Panc1 (cell line): ENCODE measurements around the gene SLC22A23. TPM values are rescaled to one million over a fixed set of nuclear protein-coding genes. Genes with fewer than 3 reads are reported as not detected.

Experiments
- ATAC-seq: fragments of 200-7000 bp; cut with Tn5 transposase; 2 replicates; pipeline ENCODE4 v1.9.1; 2020; ENCODE audit warnings: mild to moderate bottlenecking, moderate library complexity
- BruUV-seq: library from RNA; stranded (reverse); fragments of 400-500 nt; replicated peaks from 2 replicates; lab custom pipeline; 2021; lab: Mats Ljungman, UMichigan
- CTCF ChIA-PET: fragments of 300-600 bp; sonication (Branson Sonifier 250); formaldehyde crosslinking; loops from one replicate; lab custom pipeline; 2022; ENCODE audit warnings: antibody characterized with exemption; lab: Charles Lee
- POLR2A ChIA-PET: fragments of 300-600 bp; sonication (Branson Sonifier 250); formaldehyde crosslinking; loops from one replicate; lab custom pipeline; 2022; ENCODE audit warnings: antibody characterized with exemption; lab: Charles Lee
- DNase-seq: peaks from one replicate; pipeline ENCODE4 v3.0.0-alpha.2; 2010; ENCODE audit warnings: low read depth, low spot score
- H3K27ac ChIP-seq: 2 replicates; pipeline ENCODE4 v1.5.1; 2011; ENCODE audit warnings: mild to moderate bottlenecking, low read length, inconsistent platforms
- H3K27me3 ChIP-seq: fragments of 200-500 bp; sonication (Bioruptor generic); 2 replicates; pipeline ENCODE4 v1.6.0; 2014; ENCODE audit warnings: low read length, inconsistent platforms; ENCODE audit not compliant: control insufficient read depth, insufficient read depth
- H3K36me3 ChIP-seq: fragments of 200-500 bp; sonication (Bioruptor generic); 2 replicates; pipeline ENCODE4 v1.5.1; 2014; ENCODE audit warnings: inconsistent platforms, mild to moderate bottlenecking, low read length, moderate library complexity; ENCODE audit not compliant: control insufficient read depth, insufficient read depth
- H3K4me1 ChIP-seq: 2 replicates; pipeline ENCODE4 v1.5.1; 2011; ENCODE audit warnings: inconsistent platforms, mild to moderate bottlenecking, low read length, moderate library complexity; ENCODE audit not compliant: control insufficient read depth, insufficient read depth
- H3K4me3 ChIP-seq, 2 experiments: 2 replicates each; pipeline ENCODE4 v1.5.1; 2011 to 2012; ENCODE audit warnings: low read depth in 2 of 2, low read length in 2 of 2, mild to moderate bottlenecking in 2 of 2, inconsistent platforms in 1 of 2, moderate library complexity in 1 of 2
- H3K9me3 ChIP-seq: fragments of 200-500 bp; sonication (Bioruptor generic); 2 replicates; pipeline ENCODE4 v1.5.1; 2014; ENCODE audit warnings: low read depth, mild to moderate bottlenecking, inconsistent platforms, low read length, moderate library complexity; ENCODE audit not compliant: control insufficient read depth, insufficient read depth
- CTCF ChIP-seq: fragments of 450-650 bp; IDR thresholded peaks from 2 replicates; pipeline ENCODE4 v1.5.1; 2017; ENCODE audit warnings: mild to moderate bottlenecking
- POLR2AphosphoS5 ChIP-seq: IDR thresholded peaks from 2 replicates; pipeline ENCODE4 v1.6.1; 2012; ENCODE audit warnings: mild to moderate bottlenecking, low read depth, low read length, moderate library complexity
- REST ChIP-seq, 2 experiments: IDR thresholded peaks; 2 replicates each; pipeline ENCODE4 v1.6.1; 2011 to 2012; ENCODE audit warnings: low read depth in 2 of 2, control low read depth in 1 of 2, low read length in 1 of 2, mild to moderate bottlenecking in 1 of 2, moderate library complexity in 1 of 2; ENCODE audit not compliant: insufficient read depth in 1 of 2
- SIN3A ChIP-seq: IDR thresholded peaks from 2 replicates; pipeline ENCODE4 v1.6.1; 2012; ENCODE audit warnings: low read depth, mild to moderate bottlenecking, low read length, moderate library complexity, borderline replicate concordance; ENCODE audit not compliant: insufficient read depth
- TCF7L2 ChIP-seq: IDR thresholded peaks from 2 replicates; pipeline ENCODE4 v1.6.1; 2011; ENCODE audit warnings: mild to moderate bottlenecking, low read depth, low read length, inconsistent platforms
- in situ Hi-C: cut with HindIII; loops from 2 replicates; pipeline ENCODE4 v1.10.0; 2016; ENCODE audit warnings: low sequenced_read_pairs, low pct_unique_long_range_greater_than_20kb
- intact Hi-C: fragments of 100-400 bp; cut with micrococcal nuclease; formaldehyde crosslinking; loops from one replicate; pipeline ENCODE4 v1.10.0; 2022; ENCODE audit not compliant: unreplicated experiment
- total RNA-seq: library from RNA; stranded (reverse); gene quantifications from one replicate; pipeline ENCODE4 v1.2.1, GENCODE V29; 2021; ENCODE audit not compliant: unreplicated experiment

The SLC22A23 gene
- total RNA-seq, 1 experiment from 2014 or later: 4.5 TPM

GRCh38 chr6:3222506-3223038 is 234.3 kb downstream of the SLC22A23 start:
- in situ Hi-C loops: no loop called here
- H3K4me1 ChIP-seq: no peaks in the 10 kb centered on the region
- ATAC-seq: no peak
- intact Hi-C loops: no loop called here
- POLR2A ChIA-PET: no interaction called here
- no TSS peak for BruUV-seq
- no peak overlapping the region for H3K4me3 ChIP-seq
- H3K27ac ChIP-seq: no peak overlapping the region
- TF ChIP-seq REST (IDR thresholded peaks at IDR 0.05; ENCODE audit: insufficient read depth in 1 of 2, low read depth in 2 of 2, low read length in 1 of 2) (no peak), SIN3A (no peak), POLR2AphosphoS5 (no peak), CTCF (no peak), TCF7L2 (no peak)
- no peaks in the 10 kb centered on the region for H3K9me3 ChIP-seq
- no peak for DNase-seq
- no peaks in the 10 kb centered on the region; the same call in 1 of the 2 replicates for H3K27me3 ChIP-seq
- CTCF ChIA-PET: interaction anchor here (0.7 kb wide), 1 partner anchor 100 kb away, joined by 3 read pairs; no protein-coding TSS in a partner anchor
- H3K36me3 ChIP-seq: no peaks in the 10 kb centered on the region

- no peaks in the 10 kb centered on the region for H3K4me1 ChIP-seq
- no peak for ATAC-seq
- H3K36me3 ChIP-seq: no peaks in the 10 kb centered on the region
- no peaks in the 10 kb centered on the region; the same call in 1 of the 2 replicates for H3K27me3 ChIP-seq
- ChIA-PET CTCF (no interaction called here), POLR2A (no interaction called here)
- intact Hi-C loops (no loop called here), in situ Hi-C loops (no loop called here)
- DNase-seq: no peak
- no peaks in the 10 kb centered on the region for H3K9me3 ChIP-seq
- no peak overlapping the region for H3K27ac ChIP-seq
- H3K4me3 ChIP-seq: no peak overlapping the region
- BruUV-seq: no TSS peak
- TF ChIP-seq CTCF (no peak), REST (IDR thresholded peaks at IDR 0.05; ENCODE audit: insufficient read depth in 1 of 2, low read depth in 2 of 2, low read length in 1 of 2) (no peak), POLR2AphosphoS5 (no peak), TCF7L2 (no peak), SIN3A (no peak)
Observed at GRCh38 chr6:3221578-3221977, 235.3 kb downstream of the SLC22A23 start.
